Measurements from ENCODE around the gene BMI1.
"Not testable (repeated sequence)": the region's sequence is repeated elsewhere in the genome, so short reads cannot be mapped to it uniquely, and the experiment has no call there.

Gene BMI1
- 20.3 to 43.0 (median 37.9) reads per million in 4 experiments for total RNA-seq

- DNase-seq, result peak; percentile 43
Observed at GRCh38 chr10:22320591-22321155, at the start of gene BMI1. TSS of gene BMI1 (plus strand) at chr10:22321099. CDS start at chr10:22326450, 5,351 bp downstream.

GRCh38 chr10:22271786-22272185, 49.1 kb upstream of the BMI1 start:
- no peak for DNase-seq

GRCh38 chr10:22278441-22278782, 42.5 kb upstream of the BMI1 start:
- DNase-seq, result no peak

GRCh38 chr10:22280078-22280477, 40.8 kb upstream of the BMI1 start:
- DNase-seq, result no peak

- no peak for DNase-seq
Observed at GRCh38 chr10:22285130-22285529, 35.8 kb upstream of the BMI1 start.

- DNase-seq, result no peak
Observed at GRCh38 chr10:22293747-22294404, 27.0 kb upstream of the BMI1 start.

- DNase-seq, result no peak
Observed at GRCh38 chr10:22294694-22295093, 26.2 kb upstream of the BMI1 start.

- no peak for DNase-seq
Observed at GRCh38 chr10:22301193-22301592, 19.7 kb upstream of the BMI1 start.

- DNase-seq, result no peak
Observed at GRCh38 chr10:22303461-22303860, 17.4 kb upstream of the BMI1 start.

GRCh38 chr10:22305721-22306120, 15.2 kb upstream of the BMI1 start:
- no peak for DNase-seq

GRCh38 chr10:22308390-22308789, 12.5 kb upstream of the BMI1 start:
- DNase-seq, result no peak

GRCh38 chr10:22309180-22310000, 11.5 kb upstream of the BMI1 start:
- DNase-seq, result no peak

- not testable (repeated sequence) for DNase-seq
Observed at GRCh38 chr10:22310012-22310411, 10.9 kb upstream of the BMI1 start.

- no peak for DNase-seq
Observed at GRCh38 chr10:22310928-22311327, 10.0 kb upstream of the BMI1 start.

- DNase-seq, result no peak
Observed at GRCh38 chr10:22314852-22315251, 6.0 kb upstream of the BMI1 start.

GRCh38 chr10:22315455-22316285, 5.2 kb upstream of the BMI1 start:
- DNase-seq, result no peak

- peak; percentile 56 for DNase-seq
Observed at GRCh38 chr10:22316286-22317075, 4.4 kb upstream of the BMI1 start, which contains the start of gene COMMD3. TSS of gene COMMD3 (plus strand) at chr10:22316388. CDS start at chr10:22316418, 30 bp downstream.

- DNase-seq, result no peak
Observed at GRCh38 chr10:22317076-22317370, 3.9 kb upstream of the BMI1 start.

- no peak for DNase-seq
Observed at GRCh38 chr10:22317771-22318565, 2.9 kb upstream of the BMI1 start.

GRCh38 chr10:22318772-22319171, 2.1 kb upstream of the BMI1 start:
- no peak for DNase-seq

GRCh38 chr10:22319547-22319979, 1.3 kb upstream of the BMI1 start:
- DNase-seq, result no peak
